HFF-Myc (cell line): ENCODE data around the gene LSM10.
A peak's percentile ranks its signal among the peaks of the same experiment; 100 is the strongest.

Experiments
- DNase-seq: peaks from one replicate; pipeline ENCODE4 v3.0.0-alpha.2; 2011; ENCODE audit warnings: low read depth; ENCODE audit errors: extremely low read depth
- H3K4me3 ChIP-seq: replicated peaks from 2 replicates; pipeline ENCODE4 v1.5.1; 2011; ENCODE audit warnings: low read depth, mild to moderate bottlenecking, control low read depth, low read length
- TF ChIP-seq, protein P1 (sequence below): IDR thresholded peaks from 2 replicates; pipeline ENCODE4 v1.5.1; 2012; ENCODE audit warnings: mild to moderate bottlenecking, low read depth, low read length, control low read depth; ENCODE audit errors: missing control alignments

The LSM10 gene

DNA sequence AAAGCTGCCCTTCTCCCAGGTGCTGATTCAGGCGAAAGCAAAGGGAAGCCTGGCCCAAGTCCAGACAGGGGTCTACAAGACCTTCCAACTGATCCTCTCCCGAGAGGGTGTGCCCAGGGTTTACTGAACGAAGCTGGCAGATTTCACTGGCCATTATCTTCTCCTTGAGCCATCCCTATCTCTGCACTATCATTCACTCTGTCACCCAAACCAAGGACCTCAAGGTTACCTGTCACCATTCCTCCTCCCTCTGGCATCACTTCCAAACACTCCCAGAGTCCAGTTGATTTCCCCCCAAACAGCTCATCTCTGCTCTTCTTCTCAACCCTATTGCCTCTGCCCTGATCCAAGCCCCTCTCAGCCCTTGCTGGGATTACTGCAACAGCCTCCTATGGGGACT, 16.9 kb downstream of the LSM10 start:
- H3K4me3 ChIP-seq: no peak overlapping the region
- TF ChIP-seq, protein P1, sequence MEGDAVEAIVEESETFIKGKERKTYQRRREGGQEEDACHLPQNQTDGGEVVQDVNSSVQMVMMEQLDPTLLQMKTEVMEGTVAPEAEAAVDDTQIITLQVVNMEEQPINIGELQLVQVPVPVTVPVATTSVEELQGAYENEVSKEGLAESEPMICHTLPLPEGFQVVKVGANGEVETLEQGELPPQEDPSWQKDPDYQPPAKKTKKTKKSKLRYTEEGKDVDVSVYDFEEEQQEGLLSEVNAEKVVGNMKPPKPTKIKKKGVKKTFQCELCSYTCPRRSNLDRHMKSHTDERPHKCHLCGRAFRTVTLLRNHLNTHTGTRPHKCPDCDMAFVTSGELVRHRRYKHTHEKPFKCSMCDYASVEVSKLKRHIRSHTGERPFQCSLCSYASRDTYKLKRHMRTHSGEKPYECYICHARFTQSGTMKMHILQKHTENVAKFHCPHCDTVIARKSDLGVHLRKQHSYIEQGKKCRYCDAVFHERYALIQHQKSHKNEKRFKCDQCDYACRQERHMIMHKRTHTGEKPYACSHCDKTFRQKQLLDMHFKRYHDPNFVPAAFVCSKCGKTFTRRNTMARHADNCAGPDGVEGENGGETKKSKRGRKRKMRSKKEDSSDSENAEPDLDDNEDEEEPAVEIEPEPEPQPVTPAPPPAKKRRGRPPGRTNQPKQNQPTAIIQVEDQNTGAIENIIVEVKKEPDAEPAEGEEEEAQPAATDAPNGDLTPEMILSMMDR: no peak
- no peak for DNase-seq

DNA sequence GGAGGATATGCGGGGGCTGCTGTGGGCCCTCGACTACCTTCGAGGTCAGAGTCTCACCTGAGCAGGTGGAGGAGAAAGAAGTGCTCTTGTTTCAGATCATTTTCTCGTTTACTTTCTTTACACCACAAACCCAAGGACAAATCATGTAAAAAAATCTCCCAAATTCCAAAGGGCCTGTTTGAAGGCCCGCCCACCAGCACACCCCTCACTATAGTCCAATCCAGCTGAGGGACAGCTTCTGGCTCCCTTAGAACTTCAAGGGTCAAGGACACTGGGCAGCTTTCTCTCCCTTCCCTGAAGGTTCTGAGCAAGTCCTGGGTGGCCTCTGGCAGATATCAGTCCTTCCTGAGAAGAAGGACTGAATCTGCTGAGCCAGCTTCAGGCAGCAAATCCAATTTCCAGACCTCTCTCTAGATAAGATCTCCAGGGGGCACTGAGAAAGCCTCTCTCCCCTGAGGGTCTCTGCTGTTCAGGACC, 17.5 kb downstream of the LSM10 start:
- H3K4me3 ChIP-seq: no peak overlapping the region
- DNase-seq: no peak
- TF ChIP-seq, protein P1: no peak

DNA sequence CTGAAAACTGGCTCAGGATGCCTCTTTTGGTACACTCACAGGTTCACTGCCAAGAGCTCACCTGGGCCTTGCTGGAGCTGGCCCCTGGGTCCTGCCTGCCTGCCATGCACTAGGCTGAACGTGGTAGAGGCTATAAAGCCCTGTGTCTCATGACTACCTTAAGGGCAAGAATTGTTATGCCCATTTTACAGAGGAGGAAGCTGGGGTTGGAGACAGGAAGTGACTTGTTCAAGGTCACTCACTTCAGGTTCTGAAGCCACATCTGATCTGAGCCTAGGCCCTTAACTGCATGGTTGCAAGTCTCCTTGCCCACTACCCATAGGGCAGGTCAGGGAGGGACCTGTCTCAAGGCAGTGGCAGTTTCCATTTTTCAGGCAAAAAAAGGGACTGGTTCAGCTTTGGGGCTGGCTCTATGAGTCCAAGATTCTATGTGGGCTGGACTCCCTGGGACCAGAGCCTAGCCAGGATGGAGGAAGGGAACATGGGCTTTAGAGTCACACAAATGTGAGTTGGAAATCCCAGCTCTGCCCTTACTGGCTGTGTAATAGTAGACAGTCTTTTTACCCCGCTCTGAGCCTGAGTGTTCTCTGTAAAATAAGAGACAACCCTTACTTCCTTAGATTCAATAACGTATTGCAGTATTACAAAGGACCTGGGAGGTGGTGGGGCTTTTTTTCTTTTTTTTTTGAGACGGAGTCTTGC, 19.8 kb downstream of the LSM10 start:
- H3K4me3 ChIP-seq: no peak overlapping the region
- TF ChIP-seq, protein P1: no peak
- DNase-seq: no peak

DNA sequence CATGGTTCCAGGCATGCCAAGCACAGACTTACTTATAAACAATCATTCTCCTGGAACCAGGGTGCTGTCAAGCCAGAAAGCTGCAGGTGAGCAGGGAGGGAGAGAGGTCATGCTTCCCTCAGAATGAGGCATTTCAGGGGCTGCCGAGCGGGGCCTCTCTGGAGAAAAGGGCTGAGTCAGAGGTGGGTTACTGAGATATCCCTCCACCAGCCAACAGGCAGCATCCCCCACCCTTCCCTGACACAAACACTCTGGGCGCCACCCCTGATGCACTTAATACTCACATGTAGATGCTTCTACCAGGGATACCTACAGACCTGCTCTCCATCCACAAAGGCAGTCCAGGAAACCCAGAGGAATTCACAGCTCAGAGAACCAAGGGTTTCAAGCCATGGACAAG, 25.1 kb downstream of the LSM10 start:
- no peak overlapping the region for H3K4me3 ChIP-seq
- no peak for DNase-seq
- TF ChIP-seq, protein P1: no peak

DNA sequence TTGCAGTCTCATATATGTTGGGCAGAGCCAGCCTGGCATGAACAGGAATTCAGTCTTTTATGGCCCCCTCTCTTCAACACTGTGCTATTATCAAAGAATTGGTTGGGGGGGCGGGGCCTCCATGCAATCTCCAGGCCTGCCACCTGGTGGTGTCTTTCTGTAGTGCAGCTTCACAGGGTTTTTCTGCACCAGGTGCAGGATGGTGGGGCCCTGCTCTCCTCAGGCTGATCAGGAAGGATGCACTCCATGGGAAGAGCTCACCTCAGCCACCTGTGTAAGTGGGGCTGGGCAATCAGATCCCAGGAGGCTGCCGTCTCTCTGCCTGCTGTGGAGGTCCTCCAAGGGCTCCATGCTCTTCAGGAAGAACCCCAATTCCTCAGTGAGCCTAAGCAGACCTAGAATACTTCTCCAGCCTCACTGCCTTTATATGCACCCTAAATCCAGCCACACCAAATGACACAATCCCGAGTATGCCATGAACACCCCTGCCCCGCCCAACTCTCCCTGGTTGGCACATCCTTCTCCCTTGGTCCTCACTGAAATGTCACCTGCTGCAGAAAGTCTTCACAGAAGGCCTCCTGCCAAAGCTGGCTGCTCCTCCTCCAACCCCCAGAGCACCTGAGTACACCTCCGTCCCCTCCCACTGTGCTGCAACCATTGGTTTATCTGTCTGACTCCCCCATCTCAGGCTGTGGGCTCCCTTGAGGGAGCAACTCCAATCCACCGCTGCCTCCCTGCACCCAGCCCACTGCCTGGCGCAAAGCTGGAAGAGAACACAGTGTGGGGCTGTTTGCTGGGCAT, 28.4 kb downstream of the LSM10 start:
- H3K4me3 ChIP-seq: no peak overlapping the region
- no peak for DNase-seq
- TF ChIP-seq, protein P1: peak; percentile 90

DNA sequence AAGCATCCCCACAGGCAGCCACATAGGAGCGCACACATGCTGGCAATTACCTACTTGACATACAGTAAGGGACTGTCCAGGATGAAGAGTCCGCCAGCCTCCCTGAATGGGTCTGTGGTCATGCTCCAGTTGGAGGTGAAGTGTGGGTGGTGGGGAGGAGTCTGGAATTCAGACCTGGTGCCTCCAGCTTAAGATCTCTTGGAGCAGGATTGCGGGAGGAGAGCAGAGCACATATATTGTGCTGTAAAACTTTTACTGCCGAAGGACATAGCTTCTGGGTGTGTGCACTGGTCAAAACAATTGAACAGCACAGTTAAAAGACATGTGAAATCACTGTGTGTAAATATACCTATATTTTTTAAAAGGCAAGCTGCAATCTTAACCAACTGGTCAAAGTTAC, 29.9 kb downstream of the LSM10 start:
- TF ChIP-seq, protein P1: no peak
- no peak for DNase-seq
- no peak overlapping the region for H3K4me3 ChIP-seq
